ENCODE measurements around the gene STAG3.
"Not testable (repeated sequence)": the region's sequence is repeated elsewhere in the genome, so short reads cannot be mapped to it uniquely, and the experiment has no call there.

The STAG3 gene

GRCh38 chr7:100177045-100178001 lies at the start of gene STAG3, which contains the start of gene GPC2:
STAG3 (plus strand) TSS chr7:100177918; CDS start chr7:100180557, 2,639 bp downstream.
GPC2 (minus strand) TSS chr7:100177381; CDS start chr7:100177199, 182 bp downstream.
- DNase-seq (ENCODE audit: low spot score) = peak; percentile 83

GRCh38 chr7:100128637-100128963 lies 49.1 kb upstream of the STAG3 start:
- DNase-seq (ENCODE audit: low spot score) = no peak

GRCh38 chr7:100130220-100130607 lies 47.5 kb upstream of the STAG3 start:
- not testable (repeated sequence) for DNase-seq (ENCODE audit: low spot score)

GRCh38 chr7:100130608-100131453 lies 46.9 kb upstream of the STAG3 start:
- DNase-seq (ENCODE audit: low spot score) = peak; percentile 82

GRCh38 chr7:100132126-100132525 lies 45.6 kb upstream of the STAG3 start:
- no peak for DNase-seq (ENCODE audit: low spot score)

GRCh38 chr7:100132697-100133151 lies 45.0 kb upstream of the STAG3 start:
- peak; percentile 70 for DNase-seq (ENCODE audit: low spot score)

GRCh38 chr7:100137851-100138760 lies 39.6 kb upstream of the STAG3 start:
- no peak for DNase-seq (ENCODE audit: low spot score)

GRCh38 chr7:100141555-100141949 lies 36.2 kb upstream of the STAG3 start:
- no peak for DNase-seq (ENCODE audit: low spot score)

GRCh38 chr7:100142461-100142860 lies 35.3 kb upstream of the STAG3 start:
- DNase-seq (ENCODE audit: low spot score) = no peak

- DNase-seq (ENCODE audit: low spot score) = not testable (repeated sequence)
Measured at GRCh38 chr7:100146350-100146749, 31.4 kb upstream of the STAG3 start.

GRCh38 chr7:100147278-100147677 lies 30.4 kb upstream of the STAG3 start:
- DNase-seq (ENCODE audit: low spot score) = no peak

- no peak for DNase-seq (ENCODE audit: low spot score)
Measured at GRCh38 chr7:100148225-100148558, 29.5 kb upstream of the STAG3 start.

GRCh38 chr7:100148559-100149328 lies 29.0 kb upstream of the STAG3 start, which contains the start of gene LAMTOR4:
LAMTOR4 (plus strand) TSS chr7:100148918; CDS start chr7:100148973, 55 bp downstream.
- peak; percentile 98 for DNase-seq (ENCODE audit: low spot score)

GRCh38 chr7:100152404-100152803 lies 25.3 kb upstream of the STAG3 start:
- no peak for DNase-seq (ENCODE audit: low spot score)

- DNase-seq (ENCODE audit: low spot score) = no peak
Measured at GRCh38 chr7:100152937-100153666, 24.6 kb upstream of the STAG3 start.

GRCh38 chr7:100153708-100154535 lies 23.8 kb upstream of the STAG3 start:
- no peak for DNase-seq (ENCODE audit: low spot score)

- no peak for DNase-seq (ENCODE audit: low spot score)
Measured at GRCh38 chr7:100154651-100155491, 22.8 kb upstream of the STAG3 start.

All from hematopoietic multipotent progenitor cell treated with erythropoietin and hydrocortisone succinate and interleukin-3 and kit ligand, for 17 days (in vitro differentiated cells).